ENCODE data around the gene TMTC3. TPM values are rescaled to one million over a fixed set of nuclear protein-coding genes. Genes with fewer than 3 reads are reported as not detected.

Gene TMTC3
- total and polyA plus RNA-seq, 4 donors = 3.0 to 28.2 (median 6.3) TPM

GRCh38 chr12:88243982-88244381 is 101.9 kb downstream of the TMTC3 start:
- no peak for DNase-seq (ENCODE audit: low spot score)
- no peak for TF ChIP-seq FOXA2 (IDR thresholded peaks at IDR 0.05)
- TF ChIP-seq HNF4G (IDR thresholded peaks at IDR 0.05) = no peak
- TF ChIP-seq RXRA (IDR thresholded peaks at IDR 0.05) = no peak
- TF ChIP-seq CTCF (IDR thresholded peaks at IDR 0.05; ENCODE audit: low read depth, low read length, missing input control) = no peak
- TF ChIP-seq ZBTB33 (IDR thresholded peaks at IDR 0.05) = no peak
- TF ChIP-seq EGR1 (IDR thresholded peaks at IDR 0.05; ENCODE audit: low read depth in 2 of 2) = no peak
- no peak for TF ChIP-seq RAD21 (IDR thresholded peaks at IDR 0.05)
- TF ChIP-seq GABPA (IDR thresholded peaks at IDR 0.05 in 1 of 2, conservative IDR thresholded peaks at IDR 0.05 in 1 of 2) = no peak
- no peak for TF ChIP-seq FOXA1 (IDR thresholded peaks at IDR 0.05)
- no peak for TF ChIP-seq JUND (IDR thresholded peaks at IDR 0.05)
- TF ChIP-seq MAX (IDR thresholded peaks at IDR 0.05) = no peak
- no peak for TF ChIP-seq NR2F2 (IDR thresholded peaks at IDR 0.05)
- no peak for TF ChIP-seq HNF4A (conservative IDR thresholded peaks at IDR 0.05)
- no peak for TF ChIP-seq YY1 (IDR thresholded peaks at IDR 0.05)
- TF ChIP-seq TAF1 (conservative IDR thresholded peaks at IDR 0.05) = no peak
- Histone ChIP-seq H3K4me1 (ENCODE audit: control insufficient read depth in 4 of 4, insufficient read depth in 4 of 4, low read length in 3 of 4) (no peaks in the 10 kb centered on the region), H3K9ac (ENCODE audit: low read depth in 1 of 2, low read length in 2 of 2) (no peak overlapping the region), H3K27me3 (ENCODE audit: control insufficient read depth in 4 of 4, insufficient read depth in 4 of 4, low read length in 3 of 4) (no peaks in the 10 kb centered on the region), H3K27ac (ENCODE audit: low read depth in 1 of 2, low read length in 2 of 2) (no peak overlapping the region), H3K4me3 (ENCODE audit: low read depth in 1 of 3, low read length in 3 of 3) (no peak overlapping the region), H3K36me3 (ENCODE audit: control insufficient read depth in 4 of 4, insufficient read depth in 3 of 4, low read depth in 1 of 4, low read length in 3 of 4) (no peaks in the 10 kb centered on the region), H3K9me3 (ENCODE audit: control insufficient read depth in 4 of 4, low read length in 3 of 4) (no peaks in the 10 kb centered on the region)
- WGBS = 82% methylated on average over 4 of the region's 4 CpGs

- DNase-seq (ENCODE audit: low spot score) = no peak
- Histone ChIP-seq H3K27me3 (ENCODE audit: control insufficient read depth in 4 of 4, insufficient read depth in 4 of 4, low read length in 3 of 4) (no peaks in the 10 kb centered on the region), H3K9ac (ENCODE audit: low read depth in 1 of 2, low read length in 2 of 2) (no peak overlapping the region), H3K9me3 (ENCODE audit: control insufficient read depth in 4 of 4, low read length in 3 of 4) (no peaks in the 10 kb centered on the region), H3K36me3 (ENCODE audit: control insufficient read depth in 4 of 4, insufficient read depth in 3 of 4, low read depth in 1 of 4, low read length in 3 of 4) (no peaks in the 10 kb centered on the region), H3K27ac (ENCODE audit: low read depth in 1 of 2, low read length in 2 of 2) (no peak overlapping the region), H3K4me1 (ENCODE audit: control insufficient read depth in 4 of 4, insufficient read depth in 4 of 4, low read length in 3 of 4) (no peaks in the 10 kb centered on the region), H3K4me3 (ENCODE audit: low read depth in 1 of 3, low read length in 3 of 3) (no peak overlapping the region)
- TF ChIP-seq FOXA2 (IDR thresholded peaks at IDR 0.05) (no peak), RAD21 (IDR thresholded peaks at IDR 0.05) (no peak), FOXA1 (IDR thresholded peaks at IDR 0.05) (no peak), ATF3 (IDR thresholded peaks at IDR 0.05) (no peak), SP1 (IDR thresholded peaks at IDR 0.05) (no peak), JUND (IDR thresholded peaks at IDR 0.05) (no peak), MAX (IDR thresholded peaks at IDR 0.05) (no peak), RXRA (IDR thresholded peaks at IDR 0.05) (no peak), TAF1 (conservative IDR thresholded peaks at IDR 0.05) (no peak), YY1 (IDR thresholded peaks at IDR 0.05) (no peak), REST (IDR thresholded peaks at IDR 0.05) (no peak), EGR1 (IDR thresholded peaks at IDR 0.05; ENCODE audit: low read depth in 2 of 2) (no peak), HNF4A (conservative IDR thresholded peaks at IDR 0.05) (no peak), GABPA (IDR thresholded peaks at IDR 0.05 in 1 of 2, conservative IDR thresholded peaks at IDR 0.05 in 1 of 2) (no peak), NR2F2 (IDR thresholded peaks at IDR 0.05) (no peak), ZBTB33 (IDR thresholded peaks at IDR 0.05) (no peak), CTCF (IDR thresholded peaks at IDR 0.05; ENCODE audit: low read depth, low read length, missing input control) (no peak), HNF4G (IDR thresholded peaks at IDR 0.05) (no peak)
- 97% methylated on average over 1 of the region's 1 CpG for WGBS
Measured at GRCh38 chr12:88245905-88246304, 103.8 kb downstream of the TMTC3 start.

All from liver (tissue), 9 donors.